MM.1S (cell line): ENCODE measurements around the gene TIE1.

Experiments used
- DNase-seq: peaks from one replicate; pipeline ENCODE4 v3.0.0-alpha.2; 2015
- H2AFZ ChIP-seq: fragments of 300-600 bp; sonication (generic); 2 replicates; pipeline ENCODE4 v1.6.0; 2016; ENCODE audit warnings: antibody characterized with exemption, low read length
- H3F3A ChIP-seq: fragments of 300-600 bp; sonication (generic); 2 replicates; pipeline ENCODE4 v1.6.1; 2016; ENCODE audit warnings: mild to moderate bottlenecking, antibody characterized with exemption, low read length, moderate library complexity, mixed read lengths; ENCODE audit not compliant: insufficient read depth
- H3K27ac ChIP-seq: fragments of 300-600 bp; sonication (generic); 2 replicates; pipeline ENCODE4 v1.5.1; 2016; ENCODE audit warnings: mild to moderate bottlenecking, low read length
- H3K27me3 ChIP-seq: fragments of 300-600 bp; sonication (generic); replicated peaks from 2 replicates; pipeline ENCODE4 v1.6.0; 2016; ENCODE audit warnings: low read length; ENCODE audit not compliant: insufficient read depth
- H3K36me3 ChIP-seq: fragments of 300-600 bp; sonication (generic); replicated peaks from 2 replicates; pipeline ENCODE4 v1.6.1; 2016; ENCODE audit warnings: mild to moderate bottlenecking, low read length, mixed read lengths; ENCODE audit not compliant: insufficient read depth
- H3K4me1 ChIP-seq: fragments of 300-600 bp; sonication (generic); 2 replicates; pipeline ENCODE4 v1.6.1; 2016; ENCODE audit warnings: low read length, mixed read lengths
- H3K4me2 ChIP-seq: fragments of 300-600 bp; sonication (generic); 2 replicates; pipeline ENCODE4 v1.6.0; 2016; ENCODE audit warnings: low read depth, low read length
- H3K4me3 ChIP-seq: fragments of 300-600 bp; sonication (generic); 2 replicates; pipeline ENCODE4 v1.5.1; 2016; ENCODE audit warnings: low read length, mixed read lengths
- H3K79me2 ChIP-seq: fragments of 300-600 bp; sonication (generic); 2 replicates; pipeline ENCODE4 v1.6.1; 2016; ENCODE audit warnings: mixed run types, low read length, mixed read lengths
- H3K9ac ChIP-seq: fragments of 300-600 bp; sonication (generic); 2 replicates; pipeline ENCODE4 v1.6.1; 2016; ENCODE audit warnings: low read length, mixed read lengths
- H3K9me2 ChIP-seq: fragments of 300-600 bp; sonication (generic); replicated peaks from 2 replicates; pipeline ENCODE4 v1.6.1; 2016; ENCODE audit warnings: mild to moderate bottlenecking, low read length, mixed read lengths; ENCODE audit not compliant: insufficient read depth
- H3K9me3 ChIP-seq: fragments of 300-600 bp; sonication (generic); replicated peaks from 2 replicates; pipeline ENCODE4 v1.6.1; 2016; ENCODE audit warnings: mild to moderate bottlenecking, low read length, mixed read lengths; ENCODE audit not compliant: insufficient read depth
- H4K20me1 ChIP-seq: fragments of 300-600 bp; sonication (generic); 2 replicates; pipeline ENCODE4 v1.6.1; 2016; ENCODE audit warnings: mild to moderate bottlenecking, low read length, moderate library complexity, mixed read lengths; ENCODE audit not compliant: insufficient read depth
- CTCF ChIP-seq: fragments of 300-600 bp; sonication (generic); IDR thresholded peaks from 2 replicates; pipeline ENCODE4 v1.5.1; 2016; ENCODE audit warnings: antibody characterized with exemption, low read length, mixed read lengths
- EZH2 ChIP-seq: fragments of 300-600 bp; sonication (generic); optimal IDR thresholded peaks from 2 replicates; pipeline ENCODE3; 2017; ENCODE audit warnings: low read depth, mild to moderate bottlenecking, antibody characterized with exemption, low read length, mixed read lengths
- EZH2phosphoT487 ChIP-seq: fragments of 300-600 bp; sonication (generic); IDR thresholded peaks from 2 replicates; pipeline ENCODE4 v1.6.1; 2018; ENCODE audit warnings: antibody characterized with exemption, low read length

TIE1 gene

GRCh38 chr1:43288785-43289706 lies 11.7 kb upstream of the TIE1 start:
- H2AFZ ChIP-seq = no peak overlapping the region
- H4K20me1 ChIP-seq = no peaks in the 10 kb centered on the region
- no peaks in the 10 kb centered on the region for H3K36me3 ChIP-seq

GRCh38 chr1:43292216-43292615 lies 8.6 kb upstream of the TIE1 start:
- no peaks in the 10 kb centered on the region for H3K9me3 ChIP-seq
- no peak overlapping the region for H2AFZ ChIP-seq
- H3K9me2 ChIP-seq = no peaks in the 10 kb centered on the region
- H3K4me1 ChIP-seq = no peaks in the 10 kb centered on the region
- no peaks in the 10 kb centered on the region for H4K20me1 ChIP-seq
- H3K79me2 ChIP-seq = no peaks in the 10 kb centered on the region
- H3K4me3 ChIP-seq = no peak overlapping the region
- H3F3A ChIP-seq = 0 out of 2 replicates have a peak, but pooled peaks cover 3% of the 10 kb centered on the region
- H3K9ac ChIP-seq = no peak overlapping the region
- no peak overlapping the region for H3K4me2 ChIP-seq
- no peak overlapping the region for H3K27ac ChIP-seq
- TF ChIP-seq CTCF = no peak
- TF ChIP-seq EZH2phosphoT487 = no peak
- TF ChIP-seq EZH2 = no peak
- H3K36me3 ChIP-seq = no peaks in the 10 kb centered on the region
- DNase-seq = no peak
- H3K27me3 ChIP-seq = no peaks in the 10 kb centered on the region

More at GRCh38 chr1:43288785-43289706, 11.7 kb upstream of the TIE1 start:
- Histone ChIP-seq H3K27me3 (no peaks in the 10 kb centered on the region), H3K4me3 (no peak overlapping the region), H3K4me1 (no peaks in the 10 kb centered on the region), H3K9me3 (no peaks in the 10 kb centered on the region), H3F3A (no peaks in the 10 kb centered on the region), H3K9ac (no peak overlapping the region), H3K4me2 (no peak overlapping the region), H3K9me2 (no peaks in the 10 kb centered on the region), H3K27ac (no peak overlapping the region), H3K79me2 (no peaks in the 10 kb centered on the region)
- TF ChIP-seq CTCF (no peak), EZH2 (no peak), EZH2phosphoT487 (no peak)
- no peak for DNase-seq

GRCh38 chr1:43292679-43293078 lies 8.1 kb upstream of the TIE1 start:
- DNase-seq = no peak
- H3K4me2 ChIP-seq = no peak overlapping the region
- 0 out of 2 replicates have a peak, but pooled peaks cover 3% of the 10 kb centered on the region for H3F3A ChIP-seq
- H3K9ac ChIP-seq = no peak overlapping the region
- no peaks in the 10 kb centered on the region for H3K4me1 ChIP-seq
- H3K79me2 ChIP-seq = no peaks in the 10 kb centered on the region
- H2AFZ ChIP-seq = no peak overlapping the region
- no peaks in the 10 kb centered on the region for H3K27me3 ChIP-seq
- no peaks in the 10 kb centered on the region for H3K36me3 ChIP-seq
- H4K20me1 ChIP-seq = no peaks in the 10 kb centered on the region
- H3K4me3 ChIP-seq = no peak overlapping the region
- H3K9me3 ChIP-seq = no peaks in the 10 kb centered on the region
- no peak overlapping the region for H3K27ac ChIP-seq
- no peaks in the 10 kb centered on the region for H3K9me2 ChIP-seq
- no peak for TF ChIP-seq CTCF
- no peak for TF ChIP-seq EZH2phosphoT487
- no peak for TF ChIP-seq EZH2
